HFF-Myc (cell line): ENCODE results near the gene RNF150.

Experiments
- DNase-seq: peaks from one replicate; pipeline ENCODE4 v3.0.0-alpha.2; 2011; ENCODE audit warnings: low read depth; ENCODE audit errors: extremely low read depth
- H3K4me3 ChIP-seq: replicated peaks from 2 replicates; pipeline ENCODE4 v1.5.1; 2011; ENCODE audit warnings: low read depth, mild to moderate bottlenecking, control low read depth, low read length
- TF ChIP-seq, protein P1 (sequence below): IDR thresholded peaks from 2 replicates; pipeline ENCODE4 v1.5.1; 2012; ENCODE audit warnings: mild to moderate bottlenecking, low read depth, low read length, control low read depth; ENCODE audit errors: missing control alignments

Gene RNF150

DNA sequence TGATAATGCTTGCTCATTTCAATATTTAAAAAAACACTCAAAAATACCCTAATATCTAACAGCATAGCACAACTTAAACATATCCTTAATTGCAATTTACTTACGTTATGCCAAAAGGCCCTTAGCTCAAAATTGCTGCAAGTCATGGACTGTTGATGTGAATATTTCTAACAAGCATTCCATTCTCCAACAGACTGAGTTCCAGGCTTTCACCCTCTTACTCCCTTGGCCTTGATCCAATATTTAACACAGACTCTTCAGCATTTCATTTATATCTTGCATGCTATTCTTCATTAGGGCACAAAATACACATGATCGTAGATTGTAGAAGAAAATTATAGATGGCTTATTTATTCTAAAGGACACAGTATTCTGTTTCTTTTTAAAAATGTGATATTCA is 96.5 kb downstream of the RNF150 start:
- TF ChIP-seq, protein P1, sequence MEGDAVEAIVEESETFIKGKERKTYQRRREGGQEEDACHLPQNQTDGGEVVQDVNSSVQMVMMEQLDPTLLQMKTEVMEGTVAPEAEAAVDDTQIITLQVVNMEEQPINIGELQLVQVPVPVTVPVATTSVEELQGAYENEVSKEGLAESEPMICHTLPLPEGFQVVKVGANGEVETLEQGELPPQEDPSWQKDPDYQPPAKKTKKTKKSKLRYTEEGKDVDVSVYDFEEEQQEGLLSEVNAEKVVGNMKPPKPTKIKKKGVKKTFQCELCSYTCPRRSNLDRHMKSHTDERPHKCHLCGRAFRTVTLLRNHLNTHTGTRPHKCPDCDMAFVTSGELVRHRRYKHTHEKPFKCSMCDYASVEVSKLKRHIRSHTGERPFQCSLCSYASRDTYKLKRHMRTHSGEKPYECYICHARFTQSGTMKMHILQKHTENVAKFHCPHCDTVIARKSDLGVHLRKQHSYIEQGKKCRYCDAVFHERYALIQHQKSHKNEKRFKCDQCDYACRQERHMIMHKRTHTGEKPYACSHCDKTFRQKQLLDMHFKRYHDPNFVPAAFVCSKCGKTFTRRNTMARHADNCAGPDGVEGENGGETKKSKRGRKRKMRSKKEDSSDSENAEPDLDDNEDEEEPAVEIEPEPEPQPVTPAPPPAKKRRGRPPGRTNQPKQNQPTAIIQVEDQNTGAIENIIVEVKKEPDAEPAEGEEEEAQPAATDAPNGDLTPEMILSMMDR: no peak
- no peak for DNase-seq
- H3K4me3 ChIP-seq: no peak overlapping the region

DNA sequence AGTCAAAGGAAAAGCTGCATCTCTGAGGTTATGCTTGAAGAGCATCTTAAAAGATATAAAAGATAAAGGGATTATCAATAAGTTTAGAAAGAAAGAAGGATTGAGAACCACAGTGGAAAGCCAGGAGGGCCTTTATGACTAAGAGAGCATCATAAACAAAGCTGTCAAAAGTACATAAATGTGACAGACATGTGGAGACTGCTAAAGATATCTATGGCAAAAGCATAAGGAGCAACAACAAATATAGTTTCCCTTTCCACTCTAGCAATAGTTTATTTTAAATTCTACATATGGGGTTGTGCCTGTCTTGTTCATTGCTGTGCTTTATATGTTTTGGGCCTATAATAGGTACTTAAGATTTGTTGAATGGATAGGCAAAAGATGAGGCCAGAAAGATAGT is 97.3 kb downstream of the RNF150 start:
- no peak for DNase-seq

DNA sequence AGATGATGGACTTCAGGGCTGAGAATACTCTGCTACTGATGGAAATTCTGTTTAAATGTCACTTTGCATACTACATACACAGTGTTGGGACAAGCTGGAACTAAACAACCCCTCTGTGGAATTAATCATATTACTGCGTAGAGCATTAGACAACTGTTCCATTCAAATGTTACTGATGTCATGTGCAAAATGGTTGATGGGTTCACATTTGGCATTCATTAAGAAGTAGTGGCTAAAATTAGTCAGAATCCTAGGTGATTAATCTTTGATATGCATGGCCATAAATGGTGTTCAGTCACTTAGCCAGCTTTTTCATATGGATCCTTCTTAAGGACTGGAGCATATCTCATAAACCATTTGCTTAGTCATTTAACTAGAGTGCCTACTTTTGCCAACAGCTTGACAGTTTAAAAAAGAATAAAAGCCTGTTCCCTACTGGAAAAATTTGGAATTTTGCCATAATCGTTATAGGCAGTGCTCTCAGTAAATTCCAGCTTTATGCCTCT is 105.2 kb downstream of the RNF150 start:
- H3K4me3 ChIP-seq: no peak overlapping the region
- TF ChIP-seq, protein P1: no peak
- peak; percentile 94 for DNase-seq

More for the DNA sequence above, 97.3 kb downstream of the RNF150 start:
- no peak overlapping the region for H3K4me3 ChIP-seq
- TF ChIP-seq, protein P1: no peak

DNA sequence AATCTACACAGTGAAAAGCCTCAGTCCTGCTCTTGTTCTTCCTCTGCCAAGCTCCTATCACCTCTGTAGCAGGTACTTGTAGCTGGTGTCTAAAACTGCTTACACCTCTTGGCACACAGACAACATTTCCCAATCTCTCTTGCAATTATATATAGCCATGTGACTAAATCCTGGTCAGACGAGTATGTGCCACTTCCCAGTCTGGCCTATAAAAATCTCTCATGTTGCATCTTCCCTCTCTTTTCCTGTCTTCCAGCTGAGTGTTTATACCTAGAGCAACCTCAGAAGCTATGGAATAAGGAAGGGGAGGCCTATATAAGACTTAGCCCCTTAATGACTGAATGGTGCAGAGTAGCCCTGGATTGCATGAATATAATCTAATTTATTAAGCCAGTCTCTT is 105.8 kb downstream of the RNF150 start:
- TF ChIP-seq, protein P1: no peak

DNA sequence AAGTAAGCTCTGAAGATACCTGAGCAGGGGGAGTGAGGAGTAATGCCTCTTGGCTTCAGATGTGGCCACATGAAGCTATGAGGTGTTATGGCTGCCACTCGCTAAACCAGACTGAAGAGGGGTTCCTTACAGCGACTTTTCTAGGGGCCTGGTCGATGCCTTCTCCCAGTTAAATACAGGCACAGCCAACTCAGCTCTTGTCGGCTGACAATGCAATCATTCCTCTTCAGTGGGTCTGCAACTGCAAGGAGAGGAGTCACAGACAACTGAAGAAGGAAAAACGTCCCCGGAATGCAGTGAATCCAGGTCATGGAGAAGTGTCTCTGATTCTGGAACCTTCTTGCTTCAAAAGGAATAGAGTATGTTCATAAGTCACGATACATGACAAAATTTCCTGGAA is 106.4 kb downstream of the RNF150 start:
- no peak overlapping the region for H3K4me3 ChIP-seq
- TF ChIP-seq, protein P1: no peak
- DNase-seq: no peak

More for the DNA sequence above, 105.8 kb downstream of the RNF150 start:
- DNase-seq: no peak
- H3K4me3 ChIP-seq: no peak overlapping the region

DNA sequence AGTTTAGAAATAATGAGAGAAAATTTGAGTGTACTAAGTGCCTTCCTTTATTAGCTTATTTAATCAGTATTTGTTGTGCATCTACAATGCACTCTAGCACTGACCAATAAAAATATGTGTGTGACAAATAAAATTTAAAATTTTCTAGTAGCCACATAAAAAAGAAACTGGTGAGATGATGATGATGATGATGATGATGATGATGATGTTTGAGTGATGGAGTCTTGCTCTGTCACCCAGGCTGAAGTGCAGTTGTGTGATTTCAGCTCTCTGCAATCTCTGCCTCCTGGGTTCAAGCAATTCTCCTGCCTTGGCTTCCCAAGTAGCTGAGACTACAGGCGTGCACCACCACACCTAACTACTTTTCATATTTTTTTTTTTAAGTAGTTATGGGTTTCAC is 110.2 kb downstream of the RNF150 start:
- H3K4me3 ChIP-seq: no peak overlapping the region
- no peak for DNase-seq
- TF ChIP-seq, protein P1: no peak

DNA sequence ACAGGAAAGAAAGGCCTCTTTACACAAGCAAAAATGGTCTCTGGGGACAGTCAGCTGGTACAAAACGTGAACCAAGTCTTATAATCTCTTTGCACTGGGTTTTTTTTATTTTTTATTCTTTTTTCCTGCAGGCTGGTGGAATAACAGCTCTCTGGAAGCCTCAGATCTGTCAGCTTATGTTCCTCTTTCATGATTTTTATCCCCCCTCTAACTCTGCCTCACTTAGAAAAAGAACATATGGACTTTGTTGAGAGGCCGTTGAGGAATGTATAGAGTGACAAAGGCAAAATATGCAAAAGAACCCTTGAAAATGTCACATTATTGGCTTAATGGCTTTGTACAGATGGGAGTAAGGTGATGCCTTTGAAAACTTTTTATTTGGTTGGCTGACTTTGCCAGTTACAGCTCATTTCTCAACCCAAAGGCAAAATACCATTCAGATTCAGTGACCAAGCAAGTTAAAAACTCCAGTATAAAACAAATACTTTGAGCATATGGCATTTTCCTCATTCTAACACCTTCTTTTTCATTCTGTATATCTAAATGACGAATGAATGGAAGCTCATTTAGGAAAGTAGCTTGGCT is 111.1 kb downstream of the RNF150 start:
- no peak overlapping the region for H3K4me3 ChIP-seq
- no peak for DNase-seq
- TF ChIP-seq, protein P1: no peak
